NT2/D1 (cell line): ENCODE results near the gene NEMP2.

Source experiments
- YY1 ChIP-seq: IDR thresholded peaks from 2 replicates; pipeline ENCODE4 v1.6.1; 2011; ENCODE audit not compliant: insufficient read length, insufficient read depth
- ZNF274 ChIP-seq: IDR thresholded peaks from 2 replicates; pipeline ENCODE4 v1.6.1; 2011; ENCODE audit warnings: mild to moderate bottlenecking, low read depth, low read length

- TF ChIP-seq YY1 (no peak), ZNF274 (no peak)
Observed at GRCh38 chr2:190561094-190561493, 26.6 kb upstream of the NEMP2 start.
